Measurements from ENCODE around the gene SMAD7.

SMAD7 gene

GRCh38 chr18:48990481-48991318 lies 39.9 kb upstream of the SMAD7 start:
- no peaks in the 10 kb centered on the region for H3K9me3 ChIP-seq (ENCODE audit: insufficient read depth, low read length)
- H3K4me1 ChIP-seq (ENCODE audit: insufficient read depth, insufficient read length): peaks cover 31% of the 10 kb centered on the region
- TF ChIP-seq ZNF274 (IDR thresholded peaks at IDR 0.05; ENCODE audit: low read depth, low read length) (no peak), YY1 (IDR thresholded peaks at IDR 0.05; ENCODE audit: insufficient read depth, insufficient read length) (no peak), SUZ12 (IDR thresholded peaks at IDR 0.05; ENCODE audit: extremely low read depth, insufficient read depth, insufficient read length) (no peak)
- DNase-seq (ENCODE audit: low read depth, low spot score): no peak
- no peaks in the 10 kb centered on the region for H3K36me3 ChIP-seq (ENCODE audit: insufficient read depth, insufficient read length, low read length)
- H3K4me3 ChIP-seq (ENCODE audit: insufficient read length, low read depth): no peak overlapping the region
- H3K27me3 ChIP-seq (ENCODE audit: insufficient read depth, insufficient read length): no peaks in the 10 kb centered on the region
- peak overlapping the region; percentile 62 for H3K9ac ChIP-seq (ENCODE audit: insufficient read length, low read depth)

- Histone ChIP-seq H3K4me3 (ENCODE audit: insufficient read length, low read depth) (no peak overlapping the region), H3K4me1 (ENCODE audit: insufficient read depth, insufficient read length) (peaks cover 28% of the 10 kb centered on the region), H3K9ac (ENCODE audit: insufficient read length, low read depth) (no peak overlapping the region), H3K9me3 (ENCODE audit: insufficient read depth, low read length) (no peaks in the 10 kb centered on the region), H3K27me3 (ENCODE audit: insufficient read depth, insufficient read length) (no peaks in the 10 kb centered on the region), H3K36me3 (ENCODE audit: insufficient read depth, insufficient read length, low read length) (no peaks in the 10 kb centered on the region)
- DNase-seq (ENCODE audit: low read depth, low spot score): no peak
- no peak for TF ChIP-seq SUZ12 (IDR thresholded peaks at IDR 0.05; ENCODE audit: extremely low read depth, insufficient read depth, insufficient read length)
Observed at GRCh38 chr18:48989304-48990303, 38.8 kb upstream of the SMAD7 start.

- no peak for DNase-seq (ENCODE audit: low read depth, low spot score)
- Histone ChIP-seq H3K4me3 (ENCODE audit: insufficient read length, low read depth) (no peak overlapping the region), H3K27me3 (ENCODE audit: insufficient read depth, insufficient read length) (no peaks in the 10 kb centered on the region), H3K36me3 (ENCODE audit: insufficient read depth, insufficient read length, low read length) (no peaks in the 10 kb centered on the region), H3K4me1 (ENCODE audit: insufficient read depth, insufficient read length) (peaks cover 30% of the 10 kb centered on the region), H3K9me3 (ENCODE audit: insufficient read depth, low read length) (no peaks in the 10 kb centered on the region), H3K9ac (ENCODE audit: insufficient read length, low read depth) (peak overlapping the region; percentile 50)
- TF ChIP-seq ZNF274 (IDR thresholded peaks at IDR 0.05; ENCODE audit: low read depth, low read length) (no peak), SUZ12 (IDR thresholded peaks at IDR 0.05; ENCODE audit: extremely low read depth, insufficient read depth, insufficient read length) (no peak), YY1 (IDR thresholded peaks at IDR 0.05; ENCODE audit: insufficient read depth, insufficient read length) (no peak)
Observed at GRCh38 chr18:48988508-48989303, 37.9 kb upstream of the SMAD7 start.

GRCh38 chr18:48987821-48988220 lies 37.1 kb upstream of the SMAD7 start:
- DNase-seq (ENCODE audit: low read depth, low spot score): no peak
- H3K4me3 ChIP-seq (ENCODE audit: insufficient read length, low read depth): no peak overlapping the region
- H3K4me1 ChIP-seq (ENCODE audit: insufficient read depth, insufficient read length): peaks cover 29% of the 10 kb centered on the region
- no peaks in the 10 kb centered on the region for H3K27me3 ChIP-seq (ENCODE audit: insufficient read depth, insufficient read length)
- no peaks in the 10 kb centered on the region for H3K9me3 ChIP-seq (ENCODE audit: insufficient read depth, low read length)
- peak overlapping the region; percentile 15 for H3K9ac ChIP-seq (ENCODE audit: insufficient read length, low read depth)
- H3K36me3 ChIP-seq (ENCODE audit: insufficient read depth, insufficient read length, low read length): no peaks in the 10 kb centered on the region
- TF ChIP-seq YY1 (IDR thresholded peaks at IDR 0.05; ENCODE audit: insufficient read depth, insufficient read length) (no peak), ZNF274 (IDR thresholded peaks at IDR 0.05; ENCODE audit: low read depth, low read length) (no peak), SUZ12 (IDR thresholded peaks at IDR 0.05; ENCODE audit: extremely low read depth, insufficient read depth, insufficient read length) (no peak)

- Histone ChIP-seq H3K4me3 (ENCODE audit: insufficient read length, low read depth) (no peak overlapping the region), H3K27me3 (ENCODE audit: insufficient read depth, insufficient read length) (no peaks in the 10 kb centered on the region), H3K36me3 (ENCODE audit: insufficient read depth, insufficient read length, low read length) (no peaks in the 10 kb centered on the region), H3K9ac (ENCODE audit: insufficient read length, low read depth) (peak overlapping the region; percentile 15), H3K9me3 (ENCODE audit: insufficient read depth, low read length) (no peaks in the 10 kb centered on the region), H3K4me1 (ENCODE audit: insufficient read depth, insufficient read length) (peaks cover 28% of the 10 kb centered on the region)
- DNase-seq (ENCODE audit: low read depth, low spot score): no peak
- TF ChIP-seq ZNF274 (IDR thresholded peaks at IDR 0.05; ENCODE audit: low read depth, low read length): no peak
- TF ChIP-seq SUZ12 (IDR thresholded peaks at IDR 0.05; ENCODE audit: extremely low read depth, insufficient read depth, insufficient read length): no peak
Observed at GRCh38 chr18:48986851-48987761, 36.3 kb upstream of the SMAD7 start.

- TF ChIP-seq SUZ12 (IDR thresholded peaks at IDR 0.05; ENCODE audit: extremely low read depth, insufficient read depth, insufficient read length): no peak
- no peak for TF ChIP-seq YY1 (IDR thresholded peaks at IDR 0.05; ENCODE audit: insufficient read depth, insufficient read length)
- TF ChIP-seq ZNF274 (IDR thresholded peaks at IDR 0.05; ENCODE audit: low read depth, low read length): no peak
- H3K36me3 ChIP-seq (ENCODE audit: insufficient read depth, insufficient read length, low read length): no peaks in the 10 kb centered on the region
- H3K27me3 ChIP-seq (ENCODE audit: insufficient read depth, insufficient read length): no peaks in the 10 kb centered on the region
- H3K9me3 ChIP-seq (ENCODE audit: insufficient read depth, low read length): no peaks in the 10 kb centered on the region
- no peak for DNase-seq (ENCODE audit: low read depth, low spot score)
- H3K9ac ChIP-seq (ENCODE audit: insufficient read length, low read depth): no peak overlapping the region
- H3K4me1 ChIP-seq (ENCODE audit: insufficient read depth, insufficient read length): peaks cover 15% of the 10 kb centered on the region
- no peak overlapping the region for H3K4me3 ChIP-seq (ENCODE audit: insufficient read length, low read depth)
Observed at GRCh38 chr18:48985161-48985560, 34.4 kb upstream of the SMAD7 start.
